GM18502 (cell line): ENCODE measurements around the gene DHFR2.
"Not testable (repeated sequence)": the region's sequence is repeated elsewhere in the genome, so short reads cannot be mapped to it uniquely, and the experiment has no call there.

Experiments used
- ATAC-seq: cut with Tn5 transposase; IDR thresholded peaks from one replicate; pipeline ENCODE4 v1.9.1; 2021; ENCODE audit warnings: mild to moderate bottlenecking; ENCODE audit not compliant: unreplicated experiment, poor library complexity

The DHFR2 gene

GRCh38 chr3:94066506-94067500, 4.1 kb upstream of the DHFR2 start:
- ATAC-seq = no peak

DNA sequence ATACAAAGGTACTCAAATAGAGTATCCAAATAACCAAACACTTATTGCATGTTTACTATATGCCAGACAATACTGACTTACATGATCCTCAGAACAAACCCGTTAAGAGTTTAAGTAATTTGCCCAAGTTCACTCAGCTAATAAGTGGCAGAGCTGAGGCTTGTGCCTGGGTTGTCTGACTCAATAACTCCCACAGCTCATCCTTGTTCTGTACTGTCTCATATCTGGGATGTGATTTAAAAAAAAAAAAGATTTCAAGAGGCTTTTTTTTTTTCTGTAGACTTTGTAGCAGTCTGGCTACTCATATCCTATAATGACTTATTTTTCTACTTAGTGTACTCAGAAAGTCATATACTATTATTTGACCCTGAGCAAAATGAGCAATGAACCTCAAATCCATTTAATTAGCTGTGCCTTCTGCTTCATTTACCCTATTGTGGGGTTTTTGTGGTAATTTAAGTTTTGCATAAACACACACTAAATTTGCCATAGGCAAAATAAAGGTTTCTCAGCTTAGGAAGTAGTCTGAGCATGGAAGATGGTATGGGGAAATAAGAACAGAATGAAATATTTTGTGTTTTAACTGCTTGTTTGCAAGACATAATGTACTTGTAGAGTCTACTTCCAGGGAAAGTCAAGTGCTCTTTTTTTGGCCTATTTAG, 3.2 kb upstream of the DHFR2 start:
- no peak for ATAC-seq

DNA sequence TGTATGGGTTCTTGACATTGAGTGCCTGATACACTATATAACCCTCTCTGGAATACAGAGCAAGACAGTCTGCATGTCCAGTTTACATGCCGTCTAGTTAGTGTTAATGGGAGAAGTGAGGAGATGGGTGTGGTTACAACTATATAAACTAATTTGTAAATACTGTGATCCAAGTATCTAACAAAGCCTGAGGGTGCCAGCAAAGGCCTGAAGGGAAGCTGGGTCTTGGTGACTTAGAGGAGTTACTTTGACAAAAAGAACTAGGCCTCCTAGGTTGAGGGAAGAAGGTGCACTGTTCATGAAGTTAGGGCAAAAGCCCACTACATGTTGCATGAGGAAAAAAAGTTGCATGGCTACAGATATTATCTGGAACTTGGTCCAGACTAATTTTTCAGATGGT, 2.4 kb upstream of the DHFR2 start:
- no peak for ATAC-seq

DNA sequence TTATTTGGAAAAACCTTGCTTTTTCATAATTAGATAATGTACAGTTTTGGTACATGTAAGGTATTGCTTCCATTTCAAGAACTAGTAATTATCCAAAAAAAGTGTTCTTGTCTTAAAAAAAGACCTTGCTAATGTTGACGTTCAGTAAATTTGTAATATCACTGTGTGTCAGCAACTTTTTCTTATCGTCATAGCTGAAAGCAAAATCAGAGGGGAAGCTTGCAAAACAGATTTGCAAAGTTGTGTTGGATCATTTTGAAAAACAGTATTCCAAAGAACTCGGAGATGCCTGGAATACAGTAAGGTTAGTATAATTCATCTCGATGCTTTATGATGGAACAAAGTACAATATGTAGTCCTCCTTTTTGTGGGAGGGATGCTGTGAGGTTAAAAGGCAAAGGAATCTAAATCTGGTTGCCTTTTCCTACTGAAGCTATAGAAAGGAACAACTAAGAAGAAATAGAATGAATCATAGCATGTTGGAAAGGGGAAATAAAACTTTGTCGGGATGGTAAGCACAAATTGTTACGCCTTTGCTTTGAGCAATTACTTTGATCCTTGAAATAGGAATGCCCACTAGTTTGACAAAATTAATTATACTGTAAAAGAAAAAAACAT, 1.6 kb upstream of the DHFR2 start:
- no peak for ATAC-seq

DNA sequence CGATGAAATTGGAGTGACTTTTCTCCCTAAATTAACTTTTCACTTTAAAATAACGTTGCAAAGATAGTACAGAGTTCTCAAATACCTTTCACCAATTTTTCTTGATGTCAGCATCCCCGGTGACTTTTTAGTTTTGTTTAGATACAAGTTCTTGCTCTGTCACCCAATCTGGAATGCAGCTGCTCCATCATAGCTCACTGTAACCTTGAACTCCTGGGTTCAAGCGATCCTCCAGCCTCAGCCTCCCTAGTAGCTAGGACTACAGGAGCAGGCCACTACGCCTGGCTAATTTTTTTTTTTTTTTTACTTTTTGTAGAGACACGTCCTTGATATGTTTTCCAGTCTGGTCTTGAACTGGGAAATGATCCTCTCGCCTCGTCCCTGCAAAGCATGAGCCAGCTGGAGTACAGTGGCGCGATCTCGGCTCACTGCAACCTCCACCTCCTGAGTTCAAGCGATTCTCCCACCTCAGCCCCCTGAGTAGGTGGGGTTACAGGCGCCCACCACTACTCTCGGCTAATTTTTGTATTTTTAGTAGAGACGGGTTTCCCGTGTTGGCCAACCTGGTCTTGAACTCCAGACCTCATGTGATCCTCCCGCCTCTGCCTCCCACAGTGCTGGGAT, 892 bp upstream of the DHFR2 start:
- ATAC-seq = no peak

DNA sequence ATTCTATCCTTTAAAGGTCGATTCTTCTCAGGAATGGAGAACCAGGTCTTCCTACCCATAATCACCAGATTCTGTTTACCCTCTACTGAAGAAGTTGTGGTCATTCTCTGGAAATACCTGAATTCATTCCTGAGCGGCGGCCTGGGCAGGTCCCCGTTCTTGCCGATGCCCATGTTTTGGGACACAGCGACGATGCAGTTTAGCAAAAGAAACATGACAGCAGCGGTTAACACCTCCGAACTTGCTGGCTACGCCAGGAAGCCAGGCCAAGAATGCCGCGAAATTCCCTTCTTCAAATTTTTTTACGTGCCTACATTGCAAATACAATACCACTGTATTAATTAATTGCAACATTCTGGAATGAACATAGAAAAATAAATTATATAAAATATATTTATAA, 1.4 kb downstream of the DHFR2 start:
- ATAC-seq = no peak

DNA sequence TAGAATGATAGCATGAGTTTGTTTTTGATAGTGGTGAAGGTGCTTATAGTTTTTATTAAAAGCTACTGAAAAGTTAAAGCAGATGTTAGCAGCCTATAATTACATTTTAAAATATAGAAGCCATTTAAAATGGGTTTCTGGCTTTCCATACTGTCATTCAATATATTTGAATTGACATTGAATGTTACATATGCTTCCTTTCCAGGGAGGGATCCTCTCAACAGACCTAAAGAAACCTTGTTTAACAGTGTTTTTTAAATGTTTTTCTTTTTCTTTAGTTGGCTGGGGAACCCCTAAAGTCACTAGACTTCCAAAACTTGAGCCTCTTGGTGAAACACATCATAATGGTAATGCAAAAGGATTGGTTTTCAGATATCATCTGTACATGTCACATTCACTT, 12.2 kb downstream of the DHFR2 start:
- ATAC-seq = no peak

DNA sequence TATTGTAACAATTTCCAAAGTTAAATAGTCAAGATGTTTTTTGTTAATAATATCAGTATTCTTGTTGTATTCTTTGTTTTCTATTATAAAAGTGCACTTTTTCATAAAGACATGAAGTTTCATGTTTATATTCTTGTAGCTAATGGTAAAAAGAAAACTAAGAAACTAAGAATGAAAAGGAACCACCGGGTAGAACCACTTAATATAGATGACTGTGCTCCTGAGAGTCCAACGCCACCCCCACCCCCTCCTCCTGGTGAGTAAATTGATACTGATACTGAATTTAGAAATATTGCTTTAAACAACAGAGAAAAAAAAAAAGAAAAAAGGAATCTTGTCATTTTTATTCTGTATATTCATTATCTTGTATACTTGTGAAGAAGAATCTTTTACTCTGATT, 13.4 kb downstream of the DHFR2 start:
- ATAC-seq = no peak

- no peak for ATAC-seq
These were observed 16.2 kb downstream of the DHFR2 start for GRCh38 chr3:94046533-94046932.

DNA sequence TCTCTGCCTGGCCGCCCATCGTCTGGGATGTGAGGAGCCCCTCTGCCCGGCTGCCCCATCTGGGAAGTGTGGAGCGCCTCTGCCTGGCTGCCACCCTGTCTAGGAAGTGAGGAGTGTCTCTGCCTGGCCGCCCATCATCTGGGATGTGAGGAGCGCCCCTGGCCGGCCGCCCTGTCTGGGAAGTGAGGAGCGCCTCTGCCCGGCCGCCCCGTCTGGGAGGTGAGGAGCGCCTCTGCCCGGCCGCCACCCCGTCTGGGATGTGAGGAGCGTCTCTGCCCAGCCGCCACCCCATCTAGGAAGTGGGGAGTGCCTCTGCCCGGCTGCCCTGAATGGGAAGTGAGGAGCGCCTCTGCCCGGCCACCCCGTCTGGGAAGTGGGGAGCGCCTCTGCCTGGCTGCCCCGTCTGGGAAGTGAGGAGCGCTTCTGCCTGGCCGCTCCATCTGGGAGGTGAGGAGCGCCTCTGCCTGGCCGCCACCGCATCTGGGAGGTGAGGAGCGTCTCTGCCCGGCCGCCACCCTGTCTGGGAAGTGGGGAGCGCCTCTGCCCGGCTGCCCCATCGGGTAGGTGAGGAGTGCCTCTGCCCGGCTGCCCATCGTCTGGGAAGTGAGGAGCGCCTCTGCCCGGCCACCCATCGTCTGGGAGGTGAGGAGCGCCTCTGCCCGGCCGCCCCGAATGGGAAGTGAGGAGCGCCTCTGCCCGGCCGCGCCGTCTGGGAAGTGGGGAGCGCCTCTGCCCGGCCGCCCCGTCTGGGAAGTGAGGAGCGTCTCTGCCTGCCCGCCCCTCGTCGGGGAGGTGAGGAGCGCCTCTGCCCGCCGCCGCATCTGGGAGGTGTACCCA, 18.4 kb downstream of the DHFR2 start:
- ATAC-seq = not testable (repeated sequence)

- ATAC-seq = no peak
These were observed 19.4 kb downstream of the DHFR2 start for GRCh38 chr3:94043285-94043684.

GRCh38 chr3:94036909-94037507, 25.7 kb downstream of the DHFR2 start:
- peak; percentile 84 for ATAC-seq

DNA sequence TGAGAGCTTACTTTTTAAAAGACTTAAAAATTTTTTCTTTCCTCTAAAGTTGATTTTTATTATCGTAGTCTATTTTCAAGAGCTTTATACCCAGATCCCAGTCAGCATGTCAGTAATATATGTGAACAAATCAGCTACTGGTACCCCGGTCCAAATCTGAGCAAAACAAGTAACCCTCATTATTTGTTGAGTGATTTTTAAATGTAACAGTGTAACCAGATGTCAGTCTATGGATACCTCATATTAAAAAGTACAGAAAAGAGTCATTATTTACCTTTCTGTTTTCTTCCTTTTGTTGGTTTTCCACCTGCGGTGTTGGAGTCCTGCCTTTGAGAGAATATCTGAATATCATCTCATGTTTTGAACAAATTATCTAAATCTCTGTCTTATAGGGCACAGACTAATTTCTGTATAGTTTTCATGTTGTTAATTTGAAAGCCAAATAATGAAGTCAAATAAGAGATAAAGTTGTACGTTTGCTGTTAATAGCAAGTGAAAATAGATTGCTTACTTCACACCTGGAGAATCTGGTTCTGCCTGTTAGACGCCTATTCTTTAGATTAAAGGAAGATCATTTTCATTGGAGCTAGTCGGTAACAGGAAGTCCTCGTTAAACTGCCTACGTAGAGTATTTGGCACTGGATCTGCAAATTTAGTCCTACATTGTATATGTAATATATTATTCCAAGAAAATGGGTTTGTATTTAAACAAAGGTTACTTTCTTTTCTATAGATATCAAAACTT, 34.5 kb downstream of the DHFR2 start, which contains the start of gene STX19:
Gene STX19 (minus strand): TSS at position 505 of the 745 bp plus-strand sequence. CDS start 13,328 bp downstream, outside the sequence.
- no peak for ATAC-seq

DNA sequence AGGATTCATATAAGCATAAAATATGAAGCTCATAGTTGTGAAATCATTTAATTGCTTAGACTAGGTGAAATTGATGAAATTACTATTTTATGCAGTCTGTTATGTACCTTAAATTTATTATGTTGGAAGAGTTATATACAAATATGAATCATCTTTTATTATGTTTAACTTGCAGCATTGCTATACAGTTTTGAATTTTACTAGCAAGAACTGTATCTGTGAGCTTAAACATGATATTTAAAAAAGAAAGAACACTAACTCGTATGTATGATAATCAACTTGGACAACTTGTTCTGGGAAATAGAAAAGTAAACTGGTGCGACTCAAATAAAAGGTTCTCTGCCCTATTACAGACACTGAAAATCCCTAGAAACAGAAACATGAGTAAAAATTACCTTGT, 36.1 kb downstream of the DHFR2 start:
- no peak for ATAC-seq

GRCh38 chr3:94024385-94024784, 38.3 kb downstream of the DHFR2 start:
- ATAC-seq = no peak

GRCh38 chr3:94020293-94020692, 42.4 kb downstream of the DHFR2 start:
- ATAC-seq = no peak

GRCh38 chr3:94019659-94020058, 43.1 kb downstream of the DHFR2 start:
- no peak for ATAC-seq

GRCh38 chr3:94015025-94015424, 47.7 kb downstream of the DHFR2 start:
- no peak for ATAC-seq

- no peak for ATAC-seq
These were observed 50.5 kb downstream of the DHFR2 start for GRCh38 chr3:94012185-94012584.
